Breast epithelium (tissue), 4 donors: ENCODE measurements around the gene BRD1. TPM values are rescaled to one million over a fixed set of nuclear protein-coding genes. Genes with fewer than 3 reads are reported as not detected.

Experiments
- DNase-seq, 2 donors: peaks; one replicate each; pipeline ENCODE4 v3.0.0-alpha.2; 2019; ENCODE audit warnings: low spot score in 2 of 2
- H3K27ac ChIP-seq, 2 donors: fragments of 200-600 bp; sonication (generic) in 1 of 2; one replicate each; pipeline ENCODE4 v1.5.1; 2016 to 2019; ENCODE audit warnings: mild to moderate bottlenecking in 1 of 2
- H3K27me3 ChIP-seq, 2 donors: fragments of 200-600 bp; sonication (generic) in 1 of 2; one replicate each; pipeline versions ENCODE4 v1.5.1 to v1.6.0; 2017 to 2019; ENCODE audit warnings: control low read depth in 1 of 2, mild to moderate bottlenecking in 1 of 2
- H3K36me3 ChIP-seq: fragments of 200-600 bp; one replicate; pipeline ENCODE4 v1.5.1; 2019
- H3K4me1 ChIP-seq, 2 donors: fragments of 200-600 bp; sonication (generic); one replicate each; pipeline ENCODE4 v1.5.1; 2016 to 2019; ENCODE audit warnings: control low read depth in 1 of 2
- H3K4me3 ChIP-seq, 3 donors: fragments of 200-600 bp; sonication (generic); 1 replicate in 2 of 3; 2 replicates in 1 of 3; pipeline ENCODE4 v1.5.1; 2016 to 2019; ENCODE audit warnings: mild to moderate bottlenecking in 3 of 3, moderate library complexity in 2 of 3
- H3K9me3 ChIP-seq, 2 donors: fragments of 200-600 bp; sonication (generic) in 1 of 2; one replicate each; pipeline ENCODE4 v1.5.1; 2016 to 2019; ENCODE audit warnings: control low read depth in 1 of 2
- CTCF ChIP-seq, 3 donors: fragments of 450-650 bp; IDR thresholded peaks; one replicate each; pipeline ENCODE4 v1.5.1; 2016 to 2017; ENCODE audit warnings: antibody characterized with exemption in 3 of 3, mild to moderate bottlenecking in 3 of 3, moderate library complexity in 3 of 3
- POLR2A ChIP-seq: fragments of 450-650 bp; IDR thresholded peaks from one replicate; pipeline ENCODE4 v1.6.1; 2016; ENCODE audit warnings: antibody characterized with exemption, mild to moderate bottlenecking, moderate library complexity
- POLR2AphosphoS5 ChIP-seq, 3 donors: sonication (generic); formaldehyde crosslinking; IDR thresholded peaks; one replicate each; pipeline ENCODE4 v1.6.1; 2017; ENCODE audit warnings: antibody characterized with exemption in 3 of 3
- intact Hi-C: fragments of 100-400 bp; cut with DNase I; formaldehyde crosslinking; loops from one replicate; pipeline ENCODE4 v1.15.1; 2023; ENCODE audit warnings: low total_unique reads
- total RNA-seq, 3 donors: library from RNA; depleted of rRNA; stranded (reverse); fragments of >200 nt; gene quantifications; one replicate each; pipeline ENCODE4 v1.1.0, GENCODE V29; 2016

The BRD1 gene
- total RNA-seq, 3 donors from 2014 or later: 33.4 to 35.1 (median 34.1) TPM

GRCh38 chr22:49726022-49726681, 101.5 kb downstream of the BRD1 start:
- Histone ChIP-seq H3K27me3 (peaks cover 0 to 82% of the 10 kb centered on the region in 2 donors), H3K4me1 (no peaks in the 10 kb centered on the region), H3K27ac (no peak overlapping the region), H3K4me3 (no peak overlapping the region), H3K9me3 (no peaks in the 10 kb centered on the region), H3K36me3 (no peaks in the 10 kb centered on the region)
- TF ChIP-seq POLR2AphosphoS5 (IDR thresholded peaks at IDR 0.05) (no peak), CTCF (IDR thresholded peaks at IDR 0.05) (no peak), POLR2A (no peak)
- intact Hi-C loops: no loop called here
- peak in 1 of 2 donors; percentile 43 for DNase-seq

DNA sequence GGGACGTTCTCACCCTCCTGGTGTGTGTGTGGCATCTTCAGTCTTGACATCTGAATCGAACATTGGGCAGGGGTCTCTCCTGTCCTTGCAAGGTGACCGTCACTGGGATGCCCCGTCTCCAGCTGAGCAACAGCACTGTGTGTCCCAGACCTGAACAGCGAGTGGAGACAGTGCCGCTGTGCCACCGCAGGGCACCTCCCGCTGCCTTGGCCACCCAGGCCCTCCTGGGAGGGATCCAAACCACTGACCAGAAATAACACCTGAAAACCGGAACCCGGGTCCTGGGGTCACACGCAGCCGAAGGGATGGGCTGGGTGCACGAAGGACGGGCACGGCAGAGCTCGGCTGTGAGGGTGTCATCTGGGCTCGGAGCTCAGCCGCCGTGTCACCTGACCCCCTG, 102.2 kb downstream of the BRD1 start:
- no peak overlapping the region for H3K27ac ChIP-seq
- no peaks in the 10 kb centered on the region for H3K9me3 ChIP-seq
- intact Hi-C loops: no loop called here
- DNase-seq: peak in 1 of 2 donors; percentile 45
- no peak overlapping the region for H3K4me3 ChIP-seq
- H3K4me1 ChIP-seq: no peaks in the 10 kb centered on the region
- H3K27me3 ChIP-seq: peaks cover 0 to 78% of the 10 kb centered on the region in 2 donors
- H3K36me3 ChIP-seq: no peaks in the 10 kb centered on the region
- no peak for TF ChIP-seq CTCF (IDR thresholded peaks at IDR 0.05)
- TF ChIP-seq POLR2AphosphoS5 (IDR thresholded peaks at IDR 0.05): no peak
- no peak for TF ChIP-seq POLR2A

- Histone ChIP-seq H3K27ac (no peak overlapping the region), H3K9me3 (no peaks in the 10 kb centered on the region), H3K36me3 (no peaks in the 10 kb centered on the region), H3K4me1 (no peaks in the 10 kb centered on the region), H3K27me3 (peaks cover 0 to 78% of the 10 kb centered on the region in 2 donors), H3K4me3 (peak overlapping the region; percentile 16 to 39 (median 28))
- TF ChIP-seq POLR2AphosphoS5 (IDR thresholded peaks at IDR 0.05): no peak
- peak in 2 of 3 donors; percentile 27 to 31 for TF ChIP-seq CTCF (IDR thresholded peaks at IDR 0.05)
- intact Hi-C loops: no loop called here
- DNase-seq: peak in 1 of 2 donors; percentile 56
Measured at GRCh38 chr22:49724893-49725489, 102.7 kb downstream of the BRD1 start.

GRCh38 chr22:49724030-49724892, 103.4 kb downstream of the BRD1 start:
- Histone ChIP-seq H3K27me3 (peaks cover 0 to 70% of the 10 kb centered on the region in 2 donors), H3K9me3 (no peaks in the 10 kb centered on the region), H3K27ac (no peak overlapping the region), H3K4me1 (no peaks in the 10 kb centered on the region), H3K4me3 (peak overlapping the region; percentile 16 to 39 (median 28)), H3K36me3 (no peaks in the 10 kb centered on the region)
- DNase-seq: peak in 1 of 2 donors; percentile 44
- no peak for TF ChIP-seq POLR2A
- TF ChIP-seq CTCF (IDR thresholded peaks at IDR 0.05): no peak
- TF ChIP-seq POLR2AphosphoS5 (IDR thresholded peaks at IDR 0.05): no peak
- intact Hi-C loops: no loop called here
